Neuronal stem cell (in vitro differentiated cells): Measurements from ENCODE around the gene FRA10AC1.

Source experiments
- DNase-seq: peaks from one replicate; pipeline ENCODE4 v3.0.0-alpha.2; 2013; ENCODE audit warnings: low spot score
- H2AFZ ChIP-seq: one replicate; pipeline ENCODE4 v1.6.1; 2013; ENCODE audit warnings: mild to moderate bottlenecking, low read length, inconsistent platforms
- H2AK5ac ChIP-seq: 2 replicates; pipeline ENCODE4 v1.6.1; 2013; ENCODE audit warnings: low read depth, mild to moderate bottlenecking, inconsistent platforms, low read length, moderate library complexity, mixed read lengths
- H2BK120ac ChIP-seq: 2 replicates; pipeline ENCODE4 v1.6.1; 2013; ENCODE audit warnings: low read depth, mild to moderate bottlenecking, inconsistent platforms, low read length, moderate library complexity, mixed read lengths
- H2BK12ac ChIP-seq: one replicate; pipeline ENCODE4 v1.6.1; 2013; ENCODE audit warnings: low read length, inconsistent platforms
- H2BK15ac ChIP-seq: 2 replicates; pipeline ENCODE4 v1.6.1; 2013; ENCODE audit warnings: mild to moderate bottlenecking, low read length, inconsistent platforms, mixed read lengths
- H2BK5ac ChIP-seq: one replicate; pipeline ENCODE4 v1.6.1; 2013; ENCODE audit warnings: inconsistent platforms, mild to moderate bottlenecking, low read length, moderate library complexity
- H3K14ac ChIP-seq: one replicate; pipeline ENCODE4 v1.6.1; 2013; ENCODE audit warnings: low read length, inconsistent platforms
- H3K18ac ChIP-seq: 2 replicates; pipeline ENCODE4 v1.6.1; 2013; ENCODE audit warnings: low read length, inconsistent platforms
- H3K23ac ChIP-seq: 2 replicates; pipeline ENCODE4 v1.6.1; 2013; ENCODE audit warnings: low read depth, mild to moderate bottlenecking, mixed read lengths, low read length, inconsistent platforms; ENCODE audit not compliant: poor library complexity
- H3K27ac ChIP-seq: replicated peaks from 3 replicates; pipeline ENCODE4 v1.5.1; 2013; ENCODE audit warnings: low read length, inconsistent platforms
- H3K27me3 ChIP-seq, 3 experiments: 2 replicates each; pipeline ENCODE4 v1.6.1; 2013; ENCODE audit warnings: low read length in 3 of 3, mild to moderate bottlenecking in 2 of 3, inconsistent platforms in 1 of 3, low read depth in 1 of 3, mixed read lengths in 1 of 3, moderate library complexity in 1 of 3; ENCODE audit not compliant: control insufficient read depth in 3 of 3, insufficient read depth in 3 of 3
- H3K36me3 ChIP-seq, 2 donors: replicated peaks in 1 of 2; 2 replicates each; pipeline ENCODE4 v1.6.1; 2013; ENCODE audit warnings: low read length in 2 of 2; ENCODE audit not compliant: control insufficient read depth in 2 of 2, insufficient read depth in 2 of 2
- H3K4ac ChIP-seq: 2 replicates; pipeline ENCODE4 v1.6.1; 2013; ENCODE audit warnings: inconsistent platforms, mild to moderate bottlenecking, low read length, moderate library complexity
- H3K4me1 ChIP-seq, 2 donors: 1 replicate in 1 of 2; 2 replicates in 1 of 2; pipeline ENCODE4 v1.6.1; 2013; ENCODE audit warnings: low read length in 2 of 2, low read depth in 1 of 2; ENCODE audit not compliant: control insufficient read depth in 2 of 2, insufficient read depth in 1 of 2
- H3K4me2 ChIP-seq: one replicate; pipeline ENCODE4 v1.6.1; 2013; ENCODE audit warnings: mild to moderate bottlenecking, low read length, inconsistent platforms; ENCODE audit not compliant: insufficient read depth, poor library complexity, severe bottlenecking
- H3K4me3 ChIP-seq, 2 donors: 2 replicates each; pipeline ENCODE4 v1.5.1; 2013; ENCODE audit warnings: low read length in 2 of 2, mild to moderate bottlenecking in 2 of 2, inconsistent platforms in 1 of 2, moderate library complexity in 1 of 2
- H3K79me1 ChIP-seq: one replicate; pipeline ENCODE4 v1.6.1; 2013; ENCODE audit warnings: low read depth, mild to moderate bottlenecking, inconsistent platforms, low read length, moderate library complexity
- H3K9ac ChIP-seq: one replicate; pipeline ENCODE4 v1.6.1; 2013; ENCODE audit warnings: mild to moderate bottlenecking, low read depth, low read length, inconsistent platforms; ENCODE audit not compliant: poor library complexity
- H3K9me3 ChIP-seq, 2 donors: replicated peaks in 1 of 2; 2 replicates each; pipeline versions ENCODE3 to v1.6.1; 2013; ENCODE audit warnings: low read length in 2 of 2, mild to moderate bottlenecking in 2 of 2, inconsistent platforms in 1 of 2, low read depth in 1 of 2, mixed read lengths in 1 of 2, moderate library complexity in 1 of 2; ENCODE audit not compliant: control insufficient read depth in 2 of 2, insufficient read depth in 1 of 2
- H4K8ac ChIP-seq: one replicate; pipeline ENCODE4 v1.6.1; 2013; ENCODE audit warnings: low read depth, mild to moderate bottlenecking, inconsistent platforms, low read length, moderate library complexity
- H4K91ac ChIP-seq: one replicate; pipeline ENCODE4 v1.6.1; 2013; ENCODE audit warnings: low read length, low read depth, mild to moderate bottlenecking, inconsistent platforms; ENCODE audit not compliant: poor library complexity
- WGBS, 2 donors: extraction: QIAGEN DNeasy Blood & Tissue Kit; methylation state at CpG; one replicate each; pipeline ENCODE4 v1.1.7; 2013; ENCODE audit warnings: missing lambda C conversion rate in 2 of 2, mixed read lengths in 1 of 2; ENCODE audit not compliant: insufficient read length in 2 of 2, insufficient replicate concordance in 1 of 2; ENCODE audit errors: extremely low coverage in 2 of 2; 5-methylcytosine and 5-hydroxymethylcytosine counted together

Gene FRA10AC1

DNA sequence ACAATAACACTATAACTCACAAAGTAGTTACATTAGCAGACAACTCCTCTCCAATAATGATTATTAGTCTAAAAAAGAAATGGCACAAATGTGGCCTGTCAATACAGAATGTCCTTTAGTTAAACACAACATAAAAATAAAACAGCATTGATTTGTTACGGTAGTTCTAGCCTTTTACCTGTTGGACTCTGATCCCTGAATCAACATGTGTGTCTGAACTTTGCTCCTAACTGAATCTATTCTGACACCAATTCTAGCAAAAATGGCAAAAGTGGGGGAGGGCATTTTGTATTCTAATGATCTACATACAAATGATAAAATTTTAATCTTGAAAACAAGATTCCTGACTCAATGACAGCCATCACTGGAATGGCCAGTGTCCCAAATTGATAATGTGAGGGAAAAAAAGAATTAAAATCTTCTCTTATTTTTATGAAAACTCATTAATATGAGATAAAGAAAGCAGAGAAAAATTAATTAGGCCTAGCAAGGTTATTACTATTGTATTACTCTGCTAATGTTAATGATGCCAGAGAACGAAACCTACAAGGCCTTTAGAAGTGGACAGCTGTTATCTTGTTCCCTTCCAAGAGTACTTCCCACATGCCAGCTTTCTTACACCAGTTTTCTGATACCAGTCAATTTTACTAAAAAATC is 30.2 kb downstream of the FRA10AC1 start:
- no peak overlapping the region for H4K8ac ChIP-seq
- H2AK5ac ChIP-seq = no peak overlapping the region
- no peak for DNase-seq
- no peak overlapping the region for H3K27ac ChIP-seq
- H3K14ac ChIP-seq = no peak overlapping the region
- H2AFZ ChIP-seq = no peak overlapping the region
- H3K4me3 ChIP-seq = no peak overlapping the region
- no peak overlapping the region for H3K4me2 ChIP-seq
- no peaks in the 10 kb centered on the region for H3K9me3 ChIP-seq
- H3K4me1 ChIP-seq = no peaks in the 10 kb centered on the region
- H3K23ac ChIP-seq = no peak overlapping the region
- no peaks in the 10 kb centered on the region for H3K79me1 ChIP-seq
- H3K27me3 ChIP-seq = no peaks in the 10 kb centered on the region
- H2BK5ac ChIP-seq = no peak overlapping the region
- H3K9ac ChIP-seq = no peak overlapping the region
- peaks cover 0 to 91% of the 10 kb centered on the region in 2 donors for H3K36me3 ChIP-seq
- H2BK120ac ChIP-seq = no peak overlapping the region
- H4K91ac ChIP-seq = no peak overlapping the region
- no CpG with 5 or more reads among the region's 2 CpGs for WGBS, 2 donors
- no peak overlapping the region for H2BK12ac ChIP-seq
- H3K4ac ChIP-seq = no peak overlapping the region
- H3K18ac ChIP-seq = no peak overlapping the region
- H2BK15ac ChIP-seq = no peak overlapping the region

- no peak overlapping the region for H2BK12ac ChIP-seq
- H4K91ac ChIP-seq = no peak overlapping the region
- no peak overlapping the region for H2AFZ ChIP-seq
- H3K36me3 ChIP-seq = peaks cover 0 to 91% of the 10 kb centered on the region in 2 donors
- no peak overlapping the region for H3K4me2 ChIP-seq
- no peaks in the 10 kb centered on the region for H3K4me1 ChIP-seq
- H4K8ac ChIP-seq = no peak overlapping the region
- H2BK120ac ChIP-seq = no peak overlapping the region
- H3K23ac ChIP-seq = no peak overlapping the region
- no peak overlapping the region for H2BK15ac ChIP-seq
- H3K4ac ChIP-seq = no peak overlapping the region
- H3K14ac ChIP-seq = no peak overlapping the region
- no peak overlapping the region for H3K4me3 ChIP-seq
- H2BK5ac ChIP-seq = no peak overlapping the region
- no peak overlapping the region for H2AK5ac ChIP-seq
- H3K79me1 ChIP-seq = no peaks in the 10 kb centered on the region
- H3K27me3 ChIP-seq = no peaks in the 10 kb centered on the region
- no peak for DNase-seq
- H3K9ac ChIP-seq = no peak overlapping the region
- no CpG with 5 or more reads among the region's 2 CpGs for WGBS, 2 donors
- H3K27ac ChIP-seq = no peak overlapping the region
- H3K9me3 ChIP-seq = no peaks in the 10 kb centered on the region
- H3K18ac ChIP-seq = no peak overlapping the region
These were observed 31.4 kb downstream of the FRA10AC1 start for GRCh38 chr10:93671042-93671441.

GRCh38 chr10:93670372-93670771 is 32.0 kb downstream of the FRA10AC1 start:
- Histone ChIP-seq H3K4ac (no peak overlapping the region), H3K4me2 (no peak overlapping the region), H2BK15ac (no peak overlapping the region), H3K4me3 (no peak overlapping the region), H4K8ac (no peak overlapping the region), H4K91ac (no peak overlapping the region), H2BK120ac (no peak overlapping the region), H3K9me3 (no peaks in the 10 kb centered on the region), H3K18ac (no peak overlapping the region), H3K36me3 (peaks cover 0 to 91% of the 10 kb centered on the region in 2 donors), H2AFZ (no peak overlapping the region), H2BK12ac (no peak overlapping the region), H3K79me1 (no peaks in the 10 kb centered on the region), H2AK5ac (no peak overlapping the region), H3K23ac (no peak overlapping the region), H3K27me3 (no peaks in the 10 kb centered on the region), H2BK5ac (no peak overlapping the region), H3K27ac (no peak overlapping the region), H3K14ac (no peak overlapping the region), H3K9ac (no peak overlapping the region), H3K4me1 (no peaks in the 10 kb centered on the region)
- no peak for DNase-seq

DNA sequence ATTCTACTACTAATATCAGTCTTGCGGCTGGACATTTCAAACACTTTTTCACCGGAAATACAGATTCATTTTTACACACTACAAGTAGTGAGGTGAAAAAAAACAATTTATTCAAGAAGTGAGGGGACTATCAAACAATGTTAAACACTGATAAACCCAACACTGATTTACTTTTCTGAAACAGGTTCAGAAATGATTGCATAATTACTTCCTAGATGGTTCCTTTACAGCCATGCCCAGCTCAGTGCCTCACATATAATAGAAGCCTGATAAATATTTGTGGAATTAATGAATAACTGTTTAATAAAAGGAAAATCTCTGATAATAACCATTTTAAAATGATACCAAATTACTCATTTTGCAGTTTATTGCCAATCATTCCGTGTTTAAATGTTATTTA is 34.6 kb downstream of the FRA10AC1 start:
- Histone ChIP-seq H4K91ac (no peak overlapping the region), H3K14ac (no peak overlapping the region), H3K23ac (no peak overlapping the region), H2AK5ac (no peak overlapping the region), H3K27ac (no peak overlapping the region), H2BK12ac (no peak overlapping the region), H3K27me3 (no peaks in the 10 kb centered on the region), H2AFZ (no peak overlapping the region), H3K9ac (no peak overlapping the region), H3K9me3 (no peaks in the 10 kb centered on the region), H3K4me2 (no peak overlapping the region), H3K4ac (no peak overlapping the region), H2BK15ac (no peak overlapping the region), H2BK5ac (no peak overlapping the region), H2BK120ac (no peak overlapping the region), H3K18ac (no peak overlapping the region), H3K4me1 (no peaks in the 10 kb centered on the region), H4K8ac (no peak overlapping the region), H3K36me3 (peaks cover 0 to 71% of the 10 kb centered on the region in 2 donors), H3K79me1 (no peaks in the 10 kb centered on the region), H3K4me3 (no peak overlapping the region)
- no peak for DNase-seq
- WGBS, 2 donors = no CpG with 5 or more reads among the region's 3 CpGs
